GM20000 (cell line): ENCODE results near the gene TOX2.

Experiments used
- DNase-seq: peaks from one replicate; pipeline ENCODE4 v3.0.0; 2012; ENCODE audit warnings: low spot score
- CTCF ChIP-seq: IDR thresholded peaks from 2 replicates; pipeline ENCODE4 v1.5.1; 2012; ENCODE audit warnings: mild to moderate bottlenecking, control low read depth; ENCODE audit errors: extremely low read depth, missing control alignments

The TOX2 gene

GRCh38 chr20:43899274-43900120 lies 15.2 kb upstream of the TOX2 start:
- no peak for TF ChIP-seq CTCF
- DNase-seq: no peak

- DNase-seq: no peak
- TF ChIP-seq CTCF: no peak
These were observed 14.6 kb upstream of the TOX2 start for GRCh38 chr20:43900121-43900466.

GRCh38 chr20:43900496-43900895 lies 14.2 kb upstream of the TOX2 start:
- no peak for DNase-seq
- no peak for TF ChIP-seq CTCF

GRCh38 chr20:43901296-43901695 lies 13.4 kb upstream of the TOX2 start:
- no peak for DNase-seq
- no peak for TF ChIP-seq CTCF

GRCh38 chr20:43903953-43904826 lies 10.5 kb upstream of the TOX2 start:
- TF ChIP-seq CTCF: no peak
- DNase-seq: no peak

- TF ChIP-seq CTCF: no peak
- no peak for DNase-seq
These were observed 9.8 kb upstream of the TOX2 start for GRCh38 chr20:43904827-43905177.

GRCh38 chr20:43906505-43907034 lies 8.1 kb upstream of the TOX2 start:
- no peak for TF ChIP-seq CTCF
- no peak for DNase-seq
